ENCODE measurements around the gene NACC1. TPM values are rescaled to one million over a fixed set of nuclear protein-coding genes. Genes with fewer than 3 reads are reported as not detected.
A peak's percentile ranks its signal among the peaks of the same experiment; 100 is the strongest.

The NACC1 gene
- total RNA-seq, 1 donor from 2014 or later, result 45.1 TPM

GRCh38 chr19:13091400-13092157, 26.5 kb upstream of the NACC1 start:
- H3K27ac Mint-ChIP-seq (ENCODE audit: unreplicated experiment), result peak overlapping the region; percentile 85
- peak; percentile 94 for DNase-seq (ENCODE audit: extremely low spot score, unreplicated experiment)
- H3K4me1 Mint-ChIP-seq (ENCODE audit: unreplicated experiment), result peaks cover 52% of the 10 kb centered on the region
- H3K4me3 Mint-ChIP-seq (ENCODE audit: unreplicated experiment), result peak overlapping the region; percentile 56
- peaks cover 8% of the 10 kb centered on the region for H3K27me3 Mint-ChIP-seq (ENCODE audit: unreplicated experiment)
- no peak for TF ChIP-seq CTCF (IDR thresholded peaks at IDR 0.05)
- no peaks in the 10 kb centered on the region for H3K9me3 Mint-ChIP-seq (ENCODE audit: unreplicated experiment)
- H3K36me3 Mint-ChIP-seq (ENCODE audit: unreplicated experiment), result peaks cover 6% of the 10 kb centered on the region

- peaks cover 57% of the 10 kb centered on the region for H3K4me1 Mint-ChIP-seq (ENCODE audit: unreplicated experiment)
- no peak overlapping the region for H3K4me3 Mint-ChIP-seq (ENCODE audit: unreplicated experiment)
- DNase-seq (ENCODE audit: extremely low spot score, unreplicated experiment), result no peak
- TF ChIP-seq CTCF (IDR thresholded peaks at IDR 0.05), result no peak
- peaks cover 9% of the 10 kb centered on the region for H3K36me3 Mint-ChIP-seq (ENCODE audit: unreplicated experiment)
- H3K9me3 Mint-ChIP-seq (ENCODE audit: unreplicated experiment), result no peaks in the 10 kb centered on the region
- peak overlapping the region; percentile 85 for H3K27ac Mint-ChIP-seq (ENCODE audit: unreplicated experiment)
- peaks cover 12% of the 10 kb centered on the region for H3K27me3 Mint-ChIP-seq (ENCODE audit: unreplicated experiment)
These were observed 25.9 kb upstream of the NACC1 start for GRCh38 chr19:13092158-13092543.

GRCh38 chr19:13092606-13093235, 25.3 kb upstream of the NACC1 start:
- TF ChIP-seq CTCF (IDR thresholded peaks at IDR 0.05), result no peak
- H3K4me1 Mint-ChIP-seq (ENCODE audit: unreplicated experiment), result peaks cover 58% of the 10 kb centered on the region
- H3K27me3 Mint-ChIP-seq (ENCODE audit: unreplicated experiment), result peaks cover 12% of the 10 kb centered on the region
- H3K27ac Mint-ChIP-seq (ENCODE audit: unreplicated experiment), result peak overlapping the region; percentile 54
- H3K4me3 Mint-ChIP-seq (ENCODE audit: unreplicated experiment), result no peak overlapping the region
- DNase-seq (ENCODE audit: extremely low spot score, unreplicated experiment), result no peak
- H3K9me3 Mint-ChIP-seq (ENCODE audit: unreplicated experiment), result no peaks in the 10 kb centered on the region
- H3K36me3 Mint-ChIP-seq (ENCODE audit: unreplicated experiment), result peaks cover 9% of the 10 kb centered on the region

- peaks cover 61% of the 10 kb centered on the region for H3K4me1 Mint-ChIP-seq (ENCODE audit: unreplicated experiment)
- no peaks in the 10 kb centered on the region for H3K9me3 Mint-ChIP-seq (ENCODE audit: unreplicated experiment)
- peak overlapping the region; percentile 54 for H3K27ac Mint-ChIP-seq (ENCODE audit: unreplicated experiment)
- H3K27me3 Mint-ChIP-seq (ENCODE audit: unreplicated experiment), result peaks cover 12% of the 10 kb centered on the region
- TF ChIP-seq CTCF (IDR thresholded peaks at IDR 0.05), result peak; percentile 97
- H3K36me3 Mint-ChIP-seq (ENCODE audit: unreplicated experiment), result peaks cover 8% of the 10 kb centered on the region
- peak; percentile 93 for DNase-seq (ENCODE audit: extremely low spot score, unreplicated experiment)
- H3K4me3 Mint-ChIP-seq (ENCODE audit: unreplicated experiment), result no peak overlapping the region
These were observed 24.5 kb upstream of the NACC1 start for GRCh38 chr19:13093407-13094105.

- Mint-ChIP-seq H3K4me1 (ENCODE audit: unreplicated experiment) (peaks cover 63% of the 10 kb centered on the region), H3K4me3 (ENCODE audit: unreplicated experiment) (no peak overlapping the region), H3K27me3 (ENCODE audit: unreplicated experiment) (peaks cover 15% of the 10 kb centered on the region), H3K27ac (ENCODE audit: unreplicated experiment) (peak overlapping the region; percentile 44), H3K36me3 (ENCODE audit: unreplicated experiment) (peaks cover 5% of the 10 kb centered on the region), H3K9me3 (ENCODE audit: unreplicated experiment) (no peaks in the 10 kb centered on the region)
- TF ChIP-seq CTCF (IDR thresholded peaks at IDR 0.05), result peak; percentile 0
- DNase-seq (ENCODE audit: extremely low spot score, unreplicated experiment), result no peak
These were observed 24.0 kb upstream of the NACC1 start for GRCh38 chr19:13094106-13094504.

Measured in osteocyte (in vitro differentiated cells).